HS-5 (cell line): Measurements from ENCODE around the gene CHRM3.
"Not testable (repeated sequence)": the region's sequence is repeated elsewhere in the genome, so short reads cannot be mapped to it uniquely, and the experiment has no call there.

Experiments
- DNase-seq: peaks from one replicate; pipeline ENCODE4 v3.0.0-alpha.2; 2012; ENCODE audit warnings: low read depth

CHRM3 gene

GRCh38 chr1:239386453-239387303 is at the start of gene CHRM3:
CHRM3 (plus strand) TSS chr1:239386568; CDS start chr1:239907452, 520,884 bp downstream.
- DNase-seq: peak; percentile 56

- DNase-seq: no peak
Observed at GRCh38 chr1:239337799-239338430, 48.5 kb upstream of the CHRM3 start.

- DNase-seq: no peak
Observed at GRCh38 chr1:239347776-239348175, 38.6 kb upstream of the CHRM3 start.

- no peak for DNase-seq
Observed at GRCh38 chr1:239348635-239349353, 37.6 kb upstream of the CHRM3 start.

- no peak for DNase-seq
Observed at GRCh38 chr1:239349699-239350098, 36.7 kb upstream of the CHRM3 start.

GRCh38 chr1:239353536-239353935 is 32.8 kb upstream of the CHRM3 start:
- DNase-seq: no peak

DNA sequence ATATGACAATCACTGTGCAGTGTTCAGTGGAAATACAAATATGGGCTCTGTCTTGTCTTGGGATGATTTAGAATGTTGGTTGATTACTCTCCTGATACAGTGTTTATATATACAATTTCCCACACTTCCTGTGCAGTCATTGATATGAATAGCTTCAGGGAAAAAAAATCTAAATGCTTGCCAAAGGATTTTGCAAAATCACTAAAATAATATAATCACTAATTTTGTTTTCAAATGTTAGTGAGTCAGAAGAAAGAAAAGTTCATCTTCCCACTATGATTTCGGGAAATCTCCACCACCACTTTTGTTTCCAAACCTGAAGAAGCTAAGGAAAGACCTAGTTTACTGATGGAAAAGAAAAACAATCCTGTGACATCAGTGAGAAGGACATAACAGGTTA is 32.1 kb upstream of the CHRM3 start:
- no peak for DNase-seq

DNA sequence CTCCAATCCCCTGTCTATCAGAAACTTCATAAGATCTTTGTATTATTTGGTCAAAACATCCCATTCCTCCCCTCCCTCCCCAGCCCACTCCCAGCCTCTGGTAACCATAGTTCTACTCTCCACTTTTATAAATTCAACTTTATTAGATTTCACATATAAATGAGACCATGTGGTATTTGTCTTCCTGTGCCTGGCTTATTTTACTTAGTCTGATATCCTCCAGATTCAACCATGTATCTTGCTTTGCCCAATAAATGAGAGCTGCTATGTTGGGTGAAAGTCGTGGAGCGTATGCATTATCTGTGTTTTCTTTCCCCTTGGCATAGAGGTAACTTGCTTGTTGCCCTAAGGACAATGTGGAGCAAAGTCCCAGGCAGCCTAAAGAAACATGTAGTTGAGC is 28.5 kb upstream of the CHRM3 start:
- DNase-seq: no peak

DNA sequence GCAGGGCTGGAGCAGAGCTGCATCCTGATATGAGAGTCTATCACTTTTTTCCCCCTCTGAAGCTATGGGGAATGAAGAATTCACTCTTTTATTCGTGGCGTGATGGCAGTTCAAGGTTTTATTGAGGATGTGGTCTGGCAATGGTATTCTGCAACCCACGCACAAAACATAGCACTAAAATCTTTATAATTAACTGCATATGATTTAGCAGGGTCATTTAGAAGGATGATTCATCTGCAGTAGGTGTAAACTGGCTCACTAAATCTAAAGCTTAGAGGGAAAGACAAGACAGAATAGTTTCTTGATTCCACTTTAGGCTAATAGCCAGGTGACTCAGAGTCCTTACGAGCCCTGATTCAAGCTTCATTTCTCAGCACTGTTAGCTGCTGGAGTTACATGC is 25.0 kb upstream of the CHRM3 start:
- DNase-seq: peak; percentile 80

DNA sequence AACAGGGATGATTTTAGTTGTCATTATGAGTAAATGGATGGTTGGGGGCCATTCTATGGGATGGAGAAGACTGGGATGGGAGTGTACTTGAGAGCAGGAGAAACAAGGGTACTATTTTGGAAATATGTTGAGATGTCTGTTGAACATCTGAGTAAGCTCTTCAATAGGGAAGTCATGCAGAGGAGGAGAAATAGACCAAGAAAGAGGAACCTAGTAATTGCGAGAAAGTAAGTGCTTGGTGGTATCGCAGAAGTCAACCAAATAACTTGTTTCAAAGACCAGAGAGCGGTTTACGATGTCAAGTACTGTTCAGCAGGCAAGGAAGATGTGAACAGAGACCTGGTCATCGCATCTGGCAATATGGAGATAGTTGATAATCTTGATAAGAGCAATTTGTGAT is 22.4 kb upstream of the CHRM3 start:
- no peak for DNase-seq

GRCh38 chr1:239367196-239367810 is 19.1 kb upstream of the CHRM3 start:
- DNase-seq: no peak

- no peak for DNase-seq
Observed at GRCh38 chr1:239368436-239369109, 17.8 kb upstream of the CHRM3 start.

- DNase-seq: not testable (repeated sequence)
Observed at GRCh38 chr1:239370869-239371268, 15.5 kb upstream of the CHRM3 start.

DNA sequence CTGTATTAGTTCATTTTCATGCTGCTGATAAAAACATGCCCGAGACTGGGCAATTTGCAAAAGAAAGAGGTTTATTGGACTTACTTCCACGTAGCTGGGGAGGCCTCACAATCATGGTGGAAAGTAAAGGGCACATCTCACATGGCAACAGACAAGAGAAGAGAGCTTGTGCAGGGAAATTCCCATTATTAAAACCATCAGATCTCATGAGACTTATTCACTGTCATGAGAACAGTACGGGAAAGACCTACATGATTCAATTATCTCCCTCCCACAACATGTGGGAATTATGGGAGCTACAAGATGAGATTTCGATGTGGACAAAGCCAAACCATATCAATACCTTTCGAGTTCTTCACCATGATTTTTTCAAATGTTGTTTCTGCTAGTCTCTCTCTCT is 3.7 kb upstream of the CHRM3 start:
- DNase-seq: no peak

DNA sequence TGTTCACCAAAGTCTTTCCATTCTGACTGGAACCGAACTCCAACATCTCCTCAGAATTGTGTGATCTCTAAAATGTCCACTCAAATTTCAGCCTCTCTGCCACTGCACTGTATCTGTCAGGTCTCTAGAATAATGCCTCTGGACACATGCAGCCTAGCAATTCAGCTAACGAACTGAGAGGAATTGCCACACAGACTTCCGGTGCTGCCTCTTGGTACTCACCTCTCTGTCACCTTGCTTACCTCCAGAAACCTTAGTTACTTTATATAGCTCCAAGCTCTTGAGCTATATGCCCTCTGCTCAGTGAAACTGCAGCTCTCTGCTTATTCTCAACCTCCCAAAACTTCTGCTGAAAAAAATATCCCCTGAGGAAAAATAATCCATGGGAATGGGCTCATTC is 2.7 kb upstream of the CHRM3 start:
- no peak for DNase-seq

DNA sequence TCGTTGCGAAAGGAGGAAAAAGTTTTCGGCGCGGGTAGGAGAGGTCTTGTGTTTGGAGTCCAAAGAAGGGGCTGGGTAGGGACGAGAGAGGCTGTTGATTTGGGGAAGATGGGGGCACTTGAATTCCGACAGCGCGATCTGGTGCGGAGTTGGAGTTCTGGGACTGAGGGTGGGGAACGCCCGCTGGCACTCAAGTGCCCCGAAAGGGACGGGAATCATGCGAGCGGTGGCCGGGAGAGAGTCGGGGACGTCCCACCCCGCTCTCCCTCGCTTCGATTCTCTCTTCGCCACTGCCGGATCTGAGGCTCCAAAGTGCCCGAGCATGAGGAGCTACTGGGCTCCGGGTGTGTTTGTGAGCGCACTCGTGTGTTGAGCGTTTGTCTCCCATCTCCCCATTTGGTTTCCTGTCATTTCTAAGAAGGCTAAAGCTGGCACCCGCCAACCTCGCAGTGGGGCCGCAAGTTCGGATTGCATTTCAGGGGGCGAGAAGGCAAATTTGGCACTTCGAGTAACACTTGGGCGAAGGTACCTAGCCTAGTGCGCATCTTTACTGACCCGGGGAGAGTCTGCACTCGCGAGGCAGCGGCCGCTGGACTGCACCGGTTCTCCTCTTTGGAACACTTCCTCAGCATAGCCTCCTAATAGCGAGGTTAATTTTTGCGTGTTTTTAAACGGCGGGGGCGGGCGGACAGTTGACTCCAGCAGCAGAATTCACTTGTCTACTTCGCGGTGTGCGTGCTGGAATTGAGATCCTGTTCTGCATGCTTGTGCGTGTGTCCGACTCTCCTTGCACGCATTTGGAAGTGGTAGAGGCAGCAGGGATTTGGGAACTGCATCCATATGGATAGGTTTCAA is 1.2 kb downstream of the CHRM3 start:
- DNase-seq: no peak

- DNase-seq: no peak
Observed at GRCh38 chr1:239388159-239388485, 1.8 kb downstream of the CHRM3 start.

DNA sequence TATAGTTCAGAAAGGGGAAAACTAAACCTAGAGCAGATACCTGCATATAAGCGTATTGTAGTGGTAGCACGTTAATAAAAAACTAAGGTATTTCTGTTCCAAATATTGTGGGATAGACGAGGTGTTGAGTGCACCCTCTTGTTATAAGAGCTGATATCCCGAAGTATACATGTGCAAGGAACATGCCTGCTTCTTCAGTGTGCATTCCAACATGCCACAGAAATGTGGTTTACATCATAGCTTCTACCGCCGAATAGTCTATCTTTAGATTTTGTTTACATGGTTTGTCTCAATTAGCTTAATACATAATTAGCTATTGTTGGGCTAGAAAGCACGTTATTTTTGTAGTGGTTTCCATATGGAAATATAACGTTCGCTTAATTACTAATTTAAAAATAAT is 2.2 kb downstream of the CHRM3 start:
- no peak for DNase-seq

- peak; percentile 60 for DNase-seq
Observed at GRCh38 chr1:239389703-239390102, 3.3 kb downstream of the CHRM3 start.

GRCh38 chr1:239392271-239392670 is 5.9 kb downstream of the CHRM3 start:
- DNase-seq: no peak

DNA sequence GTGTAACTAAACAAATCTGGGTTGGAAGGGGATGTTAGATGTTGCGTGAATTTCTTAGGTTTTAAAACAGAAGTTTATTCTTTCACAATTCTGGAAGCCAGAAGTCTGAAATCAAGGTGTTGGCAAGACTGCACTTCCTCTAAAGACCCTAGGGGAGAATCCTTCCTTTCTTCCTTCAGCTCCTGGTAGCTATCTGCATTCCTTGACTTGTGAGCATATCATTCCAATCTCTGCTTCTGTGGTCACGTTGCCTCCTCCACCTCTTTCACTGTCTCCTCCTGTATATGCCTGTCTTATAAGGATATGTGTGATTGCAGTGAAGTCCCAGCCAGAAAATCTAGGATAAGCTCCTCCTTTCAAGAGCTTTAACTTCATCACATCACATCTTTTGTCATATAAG is 7.7 kb downstream of the CHRM3 start:
- no peak for DNase-seq
